ENCODE measurements around the gene SKAP2. TPM values are rescaled to one million over a fixed set of nuclear protein-coding genes. Genes with fewer than 3 reads are reported as not detected.

SKAP2 gene
- total and polyA plus RNA-seq, 2 of the 13 experiments (the other 11 are each of a cell fraction or from before 2014, with no cell fraction given) = 3.6 to 12.9 TPM

GRCh38 chr7:26865094-26865388 lies 651 bp upstream of the SKAP2 start (continued):
- TF ChIP-seq, protein P1, sequence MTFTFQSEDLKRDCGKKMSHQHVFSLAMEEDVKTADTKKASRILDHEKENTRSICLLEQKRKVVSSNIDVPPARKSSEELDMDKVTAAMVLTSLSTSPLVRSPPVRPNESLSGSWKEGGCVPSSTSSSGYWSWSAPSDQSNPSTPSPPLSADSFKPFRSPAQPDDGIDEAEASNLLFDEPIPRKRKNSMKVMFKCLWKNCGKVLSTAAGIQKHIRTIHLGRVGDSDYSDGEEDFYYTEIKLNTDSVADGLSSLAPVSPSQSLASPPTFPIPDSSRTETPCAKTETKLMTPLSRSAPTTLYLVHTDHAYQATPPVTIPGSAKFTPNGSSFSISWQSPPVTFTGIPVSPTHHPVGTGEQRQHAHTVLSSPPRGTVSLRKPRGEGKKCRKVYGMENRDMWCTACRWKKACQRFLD (CRISPR knock-in tag; IDR thresholded peaks at IDR 0.05; ENCODE audit: borderline replicate concordance) = no peak
- TF ChIP-seq, protein P2, sequence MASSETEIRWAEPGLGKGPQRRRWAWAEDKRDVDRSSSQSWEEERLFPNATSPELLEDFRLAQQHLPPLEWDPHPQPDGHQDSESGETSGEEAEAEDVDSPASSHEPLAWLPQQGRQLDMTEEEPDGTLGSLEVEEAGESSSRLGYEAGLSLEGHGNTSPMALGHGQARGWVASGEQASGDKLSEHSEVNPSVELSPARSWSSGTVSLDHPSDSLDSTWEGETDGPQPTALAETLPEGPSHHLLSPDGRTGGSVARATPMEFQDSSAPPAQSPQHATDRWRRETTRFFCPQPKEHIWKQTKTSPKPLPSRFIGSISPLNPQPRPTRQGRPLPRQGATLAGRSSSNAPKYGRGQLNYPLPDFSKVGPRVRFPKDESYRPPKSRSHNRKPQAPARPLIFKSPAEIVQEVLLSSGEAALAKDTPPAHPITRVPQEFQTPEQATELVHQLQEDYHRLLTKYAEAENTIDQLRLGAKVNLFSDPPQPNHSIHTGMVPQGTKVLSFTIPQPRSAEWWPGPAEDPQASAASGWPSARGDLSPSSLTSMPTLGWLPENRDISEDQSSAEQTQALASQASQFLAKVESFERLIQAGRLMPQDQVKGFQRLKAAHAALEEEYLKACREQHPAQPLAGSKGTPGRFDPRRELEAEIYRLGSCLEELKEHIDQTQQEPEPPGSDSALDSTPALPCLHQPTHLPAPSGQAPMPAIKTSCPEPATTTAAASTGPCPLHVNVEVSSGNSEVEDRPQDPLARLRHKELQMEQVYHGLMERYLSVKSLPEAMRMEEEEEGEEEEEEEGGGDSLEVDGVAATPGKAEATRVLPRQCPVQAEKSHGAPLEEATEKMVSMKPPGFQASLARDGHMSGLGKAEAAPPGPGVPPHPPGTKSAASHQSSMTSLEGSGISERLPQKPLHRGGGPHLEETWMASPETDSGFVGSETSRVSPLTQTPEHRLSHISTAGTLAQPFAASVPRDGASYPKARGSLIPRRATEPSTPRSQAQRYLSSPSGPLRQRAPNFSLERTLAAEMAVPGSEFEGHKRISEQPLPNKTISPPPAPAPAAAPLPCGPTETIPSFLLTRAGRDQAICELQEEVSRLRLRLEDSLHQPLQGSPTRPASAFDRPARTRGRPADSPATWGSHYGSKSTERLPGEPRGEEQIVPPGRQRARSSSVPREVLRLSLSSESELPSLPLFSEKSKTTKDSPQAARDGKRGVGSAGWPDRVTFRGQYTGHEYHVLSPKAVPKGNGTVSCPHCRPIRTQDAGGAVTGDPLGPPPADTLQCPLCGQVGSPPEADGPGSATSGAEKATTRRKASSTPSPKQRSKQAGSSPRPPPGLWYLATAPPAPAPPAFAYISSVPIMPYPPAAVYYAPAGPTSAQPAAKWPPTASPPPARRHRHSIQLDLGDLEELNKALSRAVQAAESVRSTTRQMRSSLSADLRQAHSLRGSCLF (CRISPR knock-in tag; IDR thresholded peaks at IDR 0.05; ENCODE audit: borderline replicate concordance) = no peak
- no peak for TF ChIP-seq PLSCR1 (CRISPR knock-in tag; IDR thresholded peaks at IDR 0.05; ENCODE audit: borderline replicate concordance)
- no peak for TF ChIP-seq ZBTB43 (CRISPR knock-in tag; conservative IDR thresholded peaks at IDR 0.05)
- TF ChIP-seq, protein P3, sequence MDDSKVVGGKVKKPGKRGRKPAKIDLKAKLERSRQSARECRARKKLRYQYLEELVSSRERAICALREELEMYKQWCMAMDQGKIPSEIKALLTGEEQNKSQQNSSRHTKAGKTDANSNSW (CRISPR knock-in tag; IDR thresholded peaks at IDR 0.05; ENCODE audit: borderline replicate concordance) = no peak
- TF ChIP-seq ZNF879 (CRISPR knock-in tag; IDR thresholded peaks at IDR 0.05) = no peak
- no peak for TF ChIP-seq FOXA1 (IDR thresholded peaks at IDR 0.05)
- TF ChIP-seq FOXA1 (CRISPR knock-in tag; IDR thresholded peaks at IDR 0.05) = no peak
- TF ChIP-seq, protein P4, sequence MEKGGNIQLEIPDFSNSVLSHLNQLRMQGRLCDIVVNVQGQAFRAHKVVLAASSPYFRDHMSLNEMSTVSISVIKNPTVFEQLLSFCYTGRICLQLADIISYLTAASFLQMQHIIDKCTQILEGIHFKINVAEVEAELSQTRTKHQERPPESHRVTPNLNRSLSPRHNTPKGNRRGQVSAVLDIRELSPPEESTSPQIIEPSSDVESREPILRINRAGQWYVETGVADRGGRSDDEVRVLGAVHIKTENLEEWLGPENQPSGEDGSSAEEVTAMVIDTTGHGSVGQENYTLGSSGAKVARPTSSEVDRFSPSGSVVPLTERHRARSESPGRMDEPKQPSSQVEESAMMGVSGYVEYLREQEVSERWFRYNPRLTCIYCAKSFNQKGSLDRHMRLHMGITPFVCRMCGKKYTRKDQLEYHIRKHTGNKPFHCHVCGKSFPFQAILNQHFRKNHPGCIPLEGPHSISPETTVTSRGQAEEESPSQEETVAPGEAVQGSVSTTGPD (CRISPR knock-in tag; IDR thresholded peaks at IDR 0.05) = no peak
- TF ChIP-seq POLR2AphosphoS5 (IDR thresholded peaks at IDR 0.05; ENCODE audit: low read depth, low read length) = no peak
- no peak for TF ChIP-seq MTF1 (CRISPR knock-in tag; IDR thresholded peaks at IDR 0.05)
- no peak for TF ChIP-seq HOXA7 (CRISPR knock-in tag; IDR thresholded peaks at IDR 0.05)
- no peak for TF ChIP-seq ZNF430 (CRISPR knock-in tag; IDR thresholded peaks at IDR 0.05)
- TF ChIP-seq ZNF577 (CRISPR knock-in tag; IDR thresholded peaks at IDR 0.05; ENCODE audit: borderline replicate concordance, low read depth) = 0 out of 2 replicates have a peak, but pooled peaks have one; percentile 22
- no peak for TF ChIP-seq ZNF501 (CRISPR knock-in tag; IDR thresholded peaks at IDR 0.05)
- peak; percentile 13; the same call in 1 of the 2 replicates for TF ChIP-seq GMEB2 (CRISPR knock-in tag; IDR thresholded peaks at IDR 0.05; ENCODE audit: low read depth)
- TF ChIP-seq ERF (CRISPR knock-in tag; IDR thresholded peaks at IDR 0.05) = no peak
- TF ChIP-seq PBX3 (CRISPR knock-in tag; IDR thresholded peaks at IDR 0.05; ENCODE audit: borderline replicate concordance) = no peak
